Heart left ventricle (tissue), 16 donors: ENCODE data around the gene OR2Z1. TPM values are rescaled to one million over a fixed set of nuclear protein-coding genes. Genes with fewer than 3 reads are reported as not detected.

Experiments used
- ATAC-seq, 4 donors: fragments of 200-7000 bp; cut with Tn5 transposase; one replicate each; pipeline ENCODE4 v1.9.1; 2020 to 2022; ENCODE audit warnings: moderate library complexity in 4 of 4, mild to moderate bottlenecking in 3 of 4, moderate number of reproducible peaks in 1 of 4
- DNase-seq, 5 donors: peaks; one replicate each; pipeline ENCODE4 v3.0.0-alpha.2; 2020
- H3K27ac ChIP-seq, 12 donors: fragments of 200-600 bp; sonication (generic) in 4 of 12; one replicate each; pipeline versions ENCODE4 v1.5.0 to v1.8.0; 2016 to 2022; ENCODE audit warnings: mild to moderate bottlenecking in 2 of 12
- H3K27me3 ChIP-seq, 9 donors: fragments of 200-600 bp; sonication (generic) in 2 of 9; one replicate each; pipeline versions ENCODE4 v1.5.1 to v1.8.0; 2016 to 2022; ENCODE audit warnings: mild to moderate bottlenecking in 3 of 9
- H3K36me3 ChIP-seq, 9 donors: fragments of 200-600 bp; sonication (generic) in 2 of 9; one replicate each; pipeline versions ENCODE4 v1.5.0 to v1.8.0; 2018 to 2022; ENCODE audit warnings: mild to moderate bottlenecking in 2 of 9
- H3K4me1 ChIP-seq, 12 donors: fragments of 200-600 bp; sonication (generic) in 4 of 12; one replicate each; pipeline versions ENCODE4 v1.5.0 to v1.8.0; 2016 to 2022; ENCODE audit warnings: mild to moderate bottlenecking in 3 of 12
- H3K4me3 ChIP-seq, 12 donors: fragments of 200-600 bp; sonication (generic) in 4 of 12; one replicate each; pipeline versions ENCODE4 v1.5.0 to v1.8.0; 2017 to 2022; ENCODE audit warnings: mild to moderate bottlenecking in 9 of 12, moderate library complexity in 4 of 12
- H3K9me3 ChIP-seq, 12 donors: fragments of 200-600 bp; sonication (generic) in 4 of 12; one replicate each; pipeline versions ENCODE4 v1.5.0 to v1.8.0; 2016 to 2022; ENCODE audit warnings: mild to moderate bottlenecking in 1 of 12
- CTCF ChIP-seq, 12 donors: fragments of 200-600 bp; sonication (generic) in 4 of 12; IDR thresholded peaks; one replicate each; pipeline versions ENCODE4 v1.5.0 to v1.8.0; 2018 to 2022; ENCODE audit warnings: antibody characterized with exemption in 12 of 12, mild to moderate bottlenecking in 5 of 12
- POLR2A ChIP-seq, 2 donors: fragments of 450-650 bp; IDR thresholded peaks; one replicate each; pipeline ENCODE4 v1.6.1; 2017; ENCODE audit warnings: antibody characterized with exemption in 2 of 2, mild to moderate bottlenecking in 2 of 2, moderate library complexity in 2 of 2
- WGBS, 4 donors: extraction: QIAGEN DNeasy Blood & Tissue Kit in 2 of 4; methylation state at CpG; one replicate each; pipeline versions ENCODE4 v1.1.5 to v1.1.7; 2013 to 2018; 5-methylcytosine and 5-hydroxymethylcytosine counted together
- intact Hi-C, 10 donors: fragments of 100-400 bp; cut with DNase I; formaldehyde crosslinking; loops; one replicate each; pipeline versions ENCODE4 v1.11.1 to v1.14.2; 2022
- polyA plus RNA-seq, 2 donors: library from polyadenylated mRNA; stranded (reverse); fragments of 200-250 nt; gene quantifications; one replicate each; pipeline ENCODE4 v1.2.3, GENCODE V29; 2013
- total RNA-seq, 9 donors: library from RNA; depleted of rRNA in 2 of 9; stranded (reverse); fragments of >200 nt in 2 of 9; fragmentation: NEBNext Ultra II Directional in 3 of 9; extraction: Animal tissue kit (Norgen Biotek cat#: 25700) in 3 of 9; gene quantifications; one replicate each; pipeline versions ENCODE4 v1.1.0 to v1.2.4, GENCODE V29; 2016 to 2023
- donor health status: ischemic (EF 13 %, LVEDD 7.1; RV severe dilation, severe dysfunction).
- donor health status: healthy with polysubstance abuse.
- donor health status: DM: no; HTN: yes; CAD: no.
- donor health status: DM: no; HTN: no; CAD: no.
- donor health status: ischemic (EF 25% LVEDD 6.9; RV normal size, moderate dysfunction).
- donor health status: ischemic (EF 25% LVEDD 5.7; RV mildly dilated, moderate dysfunction).
- donor health status: healthy.
- donor health status: DM: yes; HTN: yes; CAD: no.
- donor health status: ischemic (EF 35%, LVEDD 5.7; RV mildly dilated, moderate dysfunction).
- donor health status: nonischemic (EF 11% LVEDD 7.7; RV severe dilation, severe dysfunction).
- donor health status: DM: yes; HTN: yes; CAD: no.
- donor health status: PGD.
- donor health status: ischemic (EF 29% LVEDD 5.4; RV normal size, mild dysfunction).
- donor health status: nonischemic (EF 23%, LVEDD 6.1; RV moderate dilation, normal function).

OR2Z1 gene
- total and polyA plus RNA-seq, 11 donors: not detected

- 54 to 62% (median 58%) methylated on average over 6 of the region's 6 CpGs for WGBS, 4 donors
- no peak for TF ChIP-seq CTCF (IDR thresholded peaks at IDR 0.05)
- no peak for TF ChIP-seq POLR2A (IDR thresholded peaks at IDR 0.05)
- ATAC-seq: no peak
- Histone ChIP-seq H3K27ac (no peak overlapping the region), H3K36me3 (no peaks in the 10 kb centered on the region), H3K4me1 (no peaks in the 10 kb centered on the region), H3K9me3 (no peaks in the 10 kb centered on the region), H3K4me3 (no peak overlapping the region), H3K27me3 (peaks cover 2 to 74% (median 9%) of the 10 kb centered on the region in 9 donors)
- intact Hi-C loops: loop anchor here in 2 of 10 donors (2.0 to 10.0 kb wide), 2 partner anchors 41 to 431 kb away; no protein-coding TSS in a partner anchor
- no peak for DNase-seq
These were observed 25.9 kb upstream of the OR2Z1 start for GRCh38 chr19:8695501-8695900.

- no peak for ATAC-seq
These were observed 25.5 kb upstream of the OR2Z1 start for GRCh38 chr19:8695911-8696310.

GRCh38 chr19:8696993-8697392 lies 24.4 kb upstream of the OR2Z1 start:
- intact Hi-C loops: loop anchor here in 1 of 10 donors (10.0 kb wide), 1 partner anchor 432 kb away; no protein-coding TSS in a partner anchor
- peaks cover 0 to 6% (median 0%) of the 10 kb centered on the region in 12 donors for H3K4me1 ChIP-seq
- H3K9me3 ChIP-seq: no peaks in the 10 kb centered on the region
- H3K36me3 ChIP-seq: no peaks in the 10 kb centered on the region
- DNase-seq (no peak), ATAC-seq (no peak)
- WGBS, 4 donors: 29 to 50% (median 45%) methylated on average over 1 of the region's 1 CpG
- TF ChIP-seq CTCF (IDR thresholded peaks at IDR 0.05) (no peak), POLR2A (IDR thresholded peaks at IDR 0.05) (no peak)
- no peak overlapping the region for H3K27ac ChIP-seq
- H3K4me3 ChIP-seq: no peak overlapping the region
- H3K27me3 ChIP-seq: peaks cover 2 to 78% (median 9%) of the 10 kb centered on the region in 9 donors

More at GRCh38 chr19:8695911-8696310, 25.5 kb upstream of the OR2Z1 start:
- Histone ChIP-seq H3K27ac (no peak overlapping the region), H3K27me3 (peaks cover 2 to 78% (median 9%) of the 10 kb centered on the region in 9 donors), H3K36me3 (no peaks in the 10 kb centered on the region), H3K4me3 (no peak overlapping the region), H3K9me3 (no peaks in the 10 kb centered on the region), H3K4me1 (no peaks in the 10 kb centered on the region)
- intact Hi-C loops: loop anchor here in 2 of 10 donors (2.0 to 10.0 kb wide), 2 partner anchors 41 to 431 kb away; no protein-coding TSS in a partner anchor
- TF ChIP-seq CTCF (IDR thresholded peaks at IDR 0.05) (no peak), POLR2A (IDR thresholded peaks at IDR 0.05) (no peak)
- WGBS, 4 donors: 60 to 72% (median 67%) methylated on average over 6 of the region's 6 CpGs
- no peak for DNase-seq

- no peak overlapping the region for H3K27ac ChIP-seq
- TF ChIP-seq POLR2A (IDR thresholded peaks at IDR 0.05) (no peak), CTCF (IDR thresholded peaks at IDR 0.05) (peak in 2 of 12 donors; percentile 15 to 23)
- intact Hi-C loops: loop anchor here in 1 of 10 donors (10.0 kb wide), 1 partner anchor 433 kb away; no protein-coding TSS in a partner anchor
- no peaks in the 10 kb centered on the region for H3K36me3 ChIP-seq
- peaks cover 2 to 71% (median 9%) of the 10 kb centered on the region in 9 donors for H3K27me3 ChIP-seq
- H3K4me3 ChIP-seq: no peak overlapping the region
- ATAC-seq (peak in 1 of 4 donors; percentile 21), DNase-seq (no peak)
- no peaks in the 10 kb centered on the region for H3K9me3 ChIP-seq
- H3K4me1 ChIP-seq: peaks cover 0 to 6% (median 0%) of the 10 kb centered on the region in 12 donors
- 62 to 68% (median 65%) methylated on average over 19 to 60 of the region's 60 CpGs for WGBS, 4 donors
These were observed 23.6 kb upstream of the OR2Z1 start for GRCh38 chr19:8697671-8698432.
